HEK293 (cell line): ENCODE results near the gene GALNT9.

Experiments
- CTCF ChIA-PET: fragments of 350-600 bp; formaldehyde crosslinking; extraction: SDS; loops from one replicate; lab custom pipeline; 2021; ENCODE audit warnings: antibody characterized with exemption; lab: Yijun Ruan, JAX
- POLR2A ChIA-PET: fragments of 300-600 bp; formaldehyde crosslinking; extraction: SDS; loops from one replicate; lab custom pipeline; 2020; ENCODE audit warnings: antibody characterized with exemption, inconsistent platforms; lab: Yijun Ruan, JAX
- H3K27ac ChIP-seq: fragments of 200-500 bp; sonication (Bioruptor generic); 2 replicates; pipeline ENCODE4 v1.5.1; 2014; ENCODE audit warnings: low read depth, low read length, control low read depth, inconsistent platforms; ENCODE audit errors: extremely low read depth
- H3K36me3 ChIP-seq, 2 experiments: fragments of 200-500 bp in 1 of 2; sonication (Bioruptor generic) in 1 of 2; 1 replicate in 1 of 2; 2 replicates in 1 of 2; pipeline ENCODE4 v1.5.1; 2014 to 2017; ENCODE audit warnings: inconsistent platforms in 2 of 2, low read length in 2 of 2; ENCODE audit not compliant: control insufficient read depth in 2 of 2, insufficient read depth in 1 of 2
- H3K4me1 ChIP-seq: fragments of 200-500 bp; sonication (Bioruptor generic); 2 replicates; pipeline ENCODE4 v1.5.1; 2014; ENCODE audit warnings: mild to moderate bottlenecking, low read length, inconsistent platforms; ENCODE audit not compliant: control insufficient read depth, insufficient read depth
- H3K4me3 ChIP-seq: 2 replicates; pipeline ENCODE4 v1.5.1; 2011; ENCODE audit warnings: low read depth, mild to moderate bottlenecking, control low read depth, low read length, moderate library complexity
- H3K9me3 ChIP-seq: fragments of 200-500 bp; sonication (Bioruptor generic); 2 replicates; pipeline ENCODE4 v1.5.1; 2014; ENCODE audit warnings: low read depth, low read length, inconsistent platforms; ENCODE audit not compliant: control insufficient read depth, insufficient read depth
- EGR2 ChIP-seq: fragments of 450-650 bp; formaldehyde crosslinking; IDR thresholded peaks from 2 replicates; pipeline ENCODE4 v1.5.1; 2016; ENCODE audit warnings: low read depth, missing biosample characterization, missing genetic modification characterization
- GLI4 ChIP-seq: fragments of 450-650 bp; formaldehyde crosslinking; IDR thresholded peaks from 2 replicates; pipeline ENCODE4 v1.5.1; 2016; ENCODE audit warnings: missing biosample characterization, missing genetic modification characterization
- GLIS1 ChIP-seq: fragments of 450-650 bp; formaldehyde crosslinking; IDR thresholded peaks from 2 replicates; pipeline ENCODE4 v1.5.1; 2016; ENCODE audit warnings: missing biosample characterization, missing genetic modification characterization
- GLIS2 ChIP-seq: fragments of 450-650 bp; formaldehyde crosslinking; IDR thresholded peaks from 2 replicates; pipeline ENCODE4 v1.5.1; 2016; ENCODE audit warnings: missing biosample characterization, missing genetic modification characterization
- KLF1 ChIP-seq: fragments of 450-650 bp; formaldehyde crosslinking; IDR thresholded peaks from 2 replicates; pipeline ENCODE4 v1.5.1; 2016; ENCODE audit warnings: missing biosample characterization, missing genetic modification characterization
- KLF10 ChIP-seq: fragments of 450-650 bp; IDR thresholded peaks from 2 replicates; pipeline ENCODE4 v1.5.1; 2018; ENCODE audit warnings: missing biosample characterization, mild to moderate bottlenecking, missing genetic modification characterization
- KLF17 ChIP-seq: fragments of 450-650 bp; formaldehyde crosslinking; IDR thresholded peaks from 2 replicates; pipeline ENCODE4 v1.5.1; 2016; ENCODE audit warnings: missing biosample characterization, missing genetic modification characterization
- REST ChIP-seq: fragments of 450-650 bp; formaldehyde crosslinking; IDR thresholded peaks from 2 replicates; pipeline ENCODE4 v1.5.1; 2016; ENCODE audit warnings: missing biosample characterization, missing genetic modification characterization
- SP2 ChIP-seq: fragments of 450-650 bp; formaldehyde crosslinking; IDR thresholded peaks from 2 replicates; pipeline ENCODE4 v1.5.1; 2016; ENCODE audit warnings: missing biosample characterization, missing genetic modification characterization
- SP7 ChIP-seq: fragments of 450-650 bp; formaldehyde crosslinking; IDR thresholded peaks from 2 replicates; pipeline ENCODE4 v1.5.1; 2016; ENCODE audit warnings: missing biosample characterization, missing genetic modification characterization
- ZBTB17 ChIP-seq: fragments of 450-650 bp; formaldehyde crosslinking; IDR thresholded peaks from 2 replicates; pipeline ENCODE4 v1.5.1; 2016; ENCODE audit warnings: missing biosample characterization, missing genetic modification characterization
- ZBTB20 ChIP-seq: fragments of 450-650 bp; formaldehyde crosslinking; IDR thresholded peaks from 2 replicates; pipeline ENCODE4 v1.5.1; 2016; ENCODE audit warnings: missing biosample characterization, missing genetic modification characterization
- ZFHX2 ChIP-seq: fragments of 450-650 bp; formaldehyde crosslinking; conservative IDR thresholded peaks from 2 replicates; pipeline ENCODE4 v1.5.1; 2016; ENCODE audit warnings: missing biosample characterization, missing genetic modification characterization
- ZIC2 ChIP-seq: fragments of 450-650 bp; formaldehyde crosslinking; IDR thresholded peaks from 2 replicates; pipeline ENCODE4 v1.5.1; 2016; ENCODE audit warnings: missing biosample characterization, missing genetic modification characterization
- ZNF10 ChIP-seq: fragments of 450-650 bp; formaldehyde crosslinking; IDR thresholded peaks from 2 replicates; pipeline ENCODE4 v1.5.1; 2017; ENCODE audit warnings: missing biosample characterization, missing genetic modification characterization
- ZNF302 ChIP-seq: fragments of 450-650 bp; formaldehyde crosslinking; IDR thresholded peaks from 2 replicates; pipeline ENCODE4 v1.5.1; 2016; ENCODE audit warnings: missing biosample characterization, missing genetic modification characterization, low read depth
- ZNF341 ChIP-seq: fragments of 450-650 bp; formaldehyde crosslinking; IDR thresholded peaks from 2 replicates; pipeline ENCODE4; 2016; ENCODE audit warnings: low read depth, missing biosample characterization, missing genetic modification characterization
- ZNF354C ChIP-seq: fragments of 450-650 bp; formaldehyde crosslinking; IDR thresholded peaks from 2 replicates; pipeline ENCODE4 v1.5.1; 2016; ENCODE audit warnings: missing biosample characterization, missing genetic modification characterization, low read depth, borderline replicate concordance
- ZNF600 ChIP-seq: fragments of 450-650 bp; formaldehyde crosslinking; IDR thresholded peaks from 2 replicates; pipeline ENCODE4 v1.5.1; 2016; ENCODE audit warnings: missing biosample characterization, missing genetic modification characterization
- ZNF677 ChIP-seq: fragments of 450-650 bp; IDR thresholded peaks from 2 replicates; pipeline ENCODE4 v1.5.0; 2018; ENCODE audit warnings: missing biosample characterization, mild to moderate bottlenecking, missing genetic modification characterization, moderate library complexity
- ZNF692 ChIP-seq: fragments of 450-650 bp; formaldehyde crosslinking; IDR thresholded peaks from 2 replicates; pipeline ENCODE4 v1.5.1; 2016; ENCODE audit warnings: missing biosample characterization, missing genetic modification characterization
- TF ChIP-seq, protein P1 (sequence below): fragments of 450-650 bp; formaldehyde crosslinking; IDR thresholded peaks from 2 replicates; pipeline ENCODE4 v1.5.1; 2016; ENCODE audit warnings: missing biosample characterization, missing genetic modification characterization

Gene GALNT9

GRCh38 chr12:132357623-132358186 lies 28.3 kb upstream of the GALNT9 start:
- ChIA-PET POLR2A (no interaction called here), CTCF (no interaction called here)
- TF ChIP-seq ZFHX2 (tag by site-specific recombination) = peak; percentile 25; the same call in 1 of the 2 replicates
- TF ChIP-seq EGR2 (tag by site-specific recombination) = peak; percentile 20; the same call in 1 of the 2 replicates
- TF ChIP-seq ZBTB20 = 0 out of 2 replicates have a peak, but pooled peaks have one; percentile 30
- TF ChIP-seq ZNF10 (tag by site-specific recombination) = no peak
- Histone ChIP-seq H3K36me3 (no peaks in the 10 kb centered on the region), H3K9me3 (no peaks in the 10 kb centered on the region), H3K4me3 (no peak overlapping the region), H3K4me1 (no peaks in the 10 kb centered on the region), H3K27ac (no peak overlapping the region)

GRCh38 chr12:132356691-132357622 lies 27.6 kb upstream of the GALNT9 start:
- Histone ChIP-seq H3K27ac (no peak overlapping the region), H3K9me3 (no peaks in the 10 kb centered on the region), H3K4me1 (no peaks in the 10 kb centered on the region), H3K36me3 (no peaks in the 10 kb centered on the region), H3K4me3 (no peak overlapping the region)
- POLR2A ChIA-PET = no interaction called here
- CTCF ChIA-PET = interaction anchor here (0.7 to 1.9 kb wide), 5 partner anchors 10 to 1625 kb away, joined by 3 to 9 read pairs (median 3); no protein-coding TSS in a partner anchor
- TF ChIP-seq ZBTB20 (peak; percentile 4; the same call in 1 of the 2 replicates), GLIS2 (tag by site-specific recombination) (peak; percentile 51; the same call in 1 of the 2 replicates), SP7 (tag by site-specific recombination) (peak; percentile 72; the same call in 1 of the 2 replicates), ZNF692 (tag by site-specific recombination) (no peak), KLF10 (tag by site-specific recombination) (no peak), SP2 (peak; percentile 46; the same call in 1 of the 2 replicates), ZNF354C (no peak), KLF1 (no peak), ZNF302 (tag by site-specific recombination) (no peak), ZFHX2 (tag by site-specific recombination) (peak; percentile 58), GLI4 (no peak), ZIC2 (tag by site-specific recombination) (peak; percentile 90), KLF17 (tag by site-specific recombination) (peak; percentile 53; the same call in 1 of the 2 replicates), EGR2 (tag by site-specific recombination) (peak; percentile 57), ZNF341 (tag by site-specific recombination) (peak; percentile 60; the same call in 1 of the 2 replicates), GLIS1 (tag by site-specific recombination) (peak; percentile 94), ZNF600 (tag by site-specific recombination) (peak; percentile 61), ZBTB17 (tag by site-specific recombination) (0 out of 2 replicates have a peak, but pooled peaks have one; percentile 33), REST (tag by site-specific recombination) (no peak), ZNF677 (tag by site-specific recombination) (no peak)
- TF ChIP-seq, protein P1, sequence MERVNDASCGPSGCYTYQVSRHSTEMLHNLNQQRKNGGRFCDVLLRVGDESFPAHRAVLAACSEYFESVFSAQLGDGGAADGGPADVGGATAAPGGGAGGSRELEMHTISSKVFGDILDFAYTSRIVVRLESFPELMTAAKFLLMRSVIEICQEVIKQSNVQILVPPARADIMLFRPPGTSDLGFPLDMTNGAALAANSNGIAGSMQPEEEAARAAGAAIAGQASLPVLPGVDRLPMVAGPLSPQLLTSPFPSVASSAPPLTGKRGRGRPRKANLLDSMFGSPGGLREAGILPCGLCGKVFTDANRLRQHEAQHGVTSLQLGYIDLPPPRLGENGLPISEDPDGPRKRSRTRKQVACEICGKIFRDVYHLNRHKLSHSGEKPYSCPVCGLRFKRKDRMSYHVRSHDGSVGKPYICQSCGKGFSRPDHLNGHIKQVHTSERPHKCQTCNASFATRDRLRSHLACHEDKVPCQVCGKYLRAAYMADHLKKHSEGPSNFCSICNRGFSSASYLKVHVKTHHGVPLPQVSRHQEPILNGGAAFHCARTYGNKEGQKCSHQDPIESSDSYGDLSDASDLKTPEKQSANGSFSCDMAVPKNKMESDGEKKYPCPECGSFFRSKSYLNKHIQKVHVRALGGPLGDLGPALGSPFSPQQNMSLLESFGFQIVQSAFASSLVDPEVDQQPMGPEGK = peak; percentile 29; the same call in 1 of the 2 replicates
